Gastrocnemius medialis (tissue), 4 donors: ENCODE data around the gene MEMO1. TPM values are rescaled to one million over a fixed set of nuclear protein-coding genes. Genes with fewer than 3 reads are reported as not detected.

Experiments
- ATAC-seq, 2 donors: fragments of 150-250 bp; one replicate each; pipeline ENCODE4 v1.9.1; 2016
- DNase-seq, 2 donors: peaks; one replicate each; pipeline ENCODE4 v3.0.0-alpha.2; 2019
- H3K27ac ChIP-seq, 4 donors: fragments of 200-600 bp; sonication (generic); 1 replicate in 1 of 4; 2 replicates in 3 of 4; pipeline ENCODE4 v1.5.1; 2016 to 2018; ENCODE audit warnings: mild to moderate bottlenecking in 2 of 4, moderate library complexity in 1 of 4
- H3K27me3 ChIP-seq, 3 donors: fragments of 200-600 bp; sonication (generic) in 2 of 3; 1 replicate in 1 of 3; 2 replicates in 2 of 3; pipeline versions ENCODE4 v1.5.1 to v1.6.0; 2016 to 2019; ENCODE audit warnings: mild to moderate bottlenecking in 1 of 3, moderate library complexity in 1 of 3
- H3K36me3 ChIP-seq, 2 donors: fragments of 200-600 bp; sonication (generic) in 1 of 2; one replicate each; pipeline ENCODE4 v1.5.1; 2017 to 2018
- H3K4me1 ChIP-seq, 2 donors: fragments of 200-600 bp; sonication (generic) in 1 of 2; one replicate each; pipeline ENCODE4 v1.5.1; 2016 to 2017; ENCODE audit warnings: mild to moderate bottlenecking in 2 of 2
- H3K4me3 ChIP-seq, 4 donors: fragments of 200-600 bp; sonication (generic) in 3 of 4; 1 replicate in 1 of 4; 2 replicates in 3 of 4; pipeline ENCODE4 v1.5.1; 2016 to 2019; ENCODE audit warnings: mild to moderate bottlenecking in 2 of 4
- H3K9me3 ChIP-seq, 3 donors: fragments of 200-600 bp; sonication (generic) in 2 of 3; 1 replicate in 1 of 3; 2 replicates in 2 of 3; pipeline ENCODE4 v1.5.1; 2016 to 2019
- CTCF ChIP-seq, 5 experiments: fragments of 450-650 bp in 3 of 5; fragments of 200-600 bp in 2 of 5; sonication (generic) in 2 of 5; IDR thresholded peaks in 4 of 5; conservative IDR thresholded peaks in 1 of 5; 1 replicate in 4 of 5; 2 replicates in 1 of 5; pipeline ENCODE4 v1.5.1; 2016 to 2019; ENCODE audit warnings: antibody characterized with exemption in 5 of 5, mild to moderate bottlenecking in 3 of 5, moderate library complexity in 3 of 5
- POLR2A ChIP-seq, 2 donors: fragments of 450-650 bp; IDR thresholded peaks; one replicate each; pipeline ENCODE4 v1.6.1; 2017; ENCODE audit warnings: antibody characterized with exemption in 2 of 2, mild to moderate bottlenecking in 2 of 2, moderate library complexity in 2 of 2
- in situ Hi-C, 4 donors: fragments of 200-750 bp; cut with MboI; loops; one replicate each; pipeline versions ENCODE4 v1.15.0 to v1.8.0; 2017; ENCODE audit warnings: low sequenced_read_pairs in 4 of 4
- intact Hi-C: fragments of 100-400 bp; cut with DNase I; formaldehyde crosslinking; loops from one replicate; pipeline ENCODE4 v1.15.1; 2023; ENCODE audit warnings: low total_unique reads
- total RNA-seq, 4 donors: library from RNA; depleted of rRNA; stranded (reverse); fragments of >200 nt; gene quantifications; one replicate each; pipeline versions ENCODE4 v1.1.0 to v1.2.3, GENCODE V29; 2016

The MEMO1 gene
- total RNA-seq, 4 donors from 2014 or later: 32.2 to 75.0 (median 50.0) TPM

- in situ Hi-C loops: loop anchor here in 1 of 4 donors (10.0 kb wide), 1 partner anchor 58 kb away; the partner anchor contains the start of gene SPAST
- H3K4me3 ChIP-seq: no peak overlapping the region
- no peaks in the 10 kb centered on the region for H3K27me3 ChIP-seq
- H3K36me3 ChIP-seq: no peaks in the 10 kb centered on the region
- intact Hi-C loops: no loop called here
- H3K27ac ChIP-seq: no peak overlapping the region
- ATAC-seq (no peak), DNase-seq (no peak)
- peaks cover 27 to 51% of the 10 kb centered on the region in 2 donors for H3K4me1 ChIP-seq
- TF ChIP-seq CTCF (IDR thresholded peaks at IDR 0.05 in 4 of 5, conservative IDR thresholded peaks at IDR 0.05 in 1 of 5) (no peak), POLR2A (IDR thresholded peaks at IDR 0.05) (no peak)
- H3K9me3 ChIP-seq: no peaks in the 10 kb centered on the region
These were observed 3.8 kb downstream of the MEMO1 start for GRCh38 chr2:32007121-32007391.

GRCh38 chr2:32005371-32005976, 5.3 kb downstream of the MEMO1 start:
- no peak overlapping the region for H3K4me3 ChIP-seq
- H3K27me3 ChIP-seq: no peaks in the 10 kb centered on the region
- intact Hi-C loops: no loop called here
- in situ Hi-C loops: loop anchor here in 1 of 4 donors (10.0 kb wide), 1 partner anchor 59 kb away; the partner anchor contains the start of gene SPAST
- H3K9me3 ChIP-seq: no peaks in the 10 kb centered on the region
- no peak for TF ChIP-seq CTCF (IDR thresholded peaks at IDR 0.05 in 4 of 5, conservative IDR thresholded peaks at IDR 0.05 in 1 of 5)
- TF ChIP-seq POLR2A (IDR thresholded peaks at IDR 0.05): no peak
- peaks cover 27 to 47% of the 10 kb centered on the region in 2 donors for H3K4me1 ChIP-seq
- ATAC-seq: no peak
- DNase-seq: no peak
- H3K27ac ChIP-seq: no peak overlapping the region
- no peaks in the 10 kb centered on the region for H3K36me3 ChIP-seq

- no peaks in the 10 kb centered on the region for H3K27me3 ChIP-seq
- DNase-seq (no peak), ATAC-seq (no peak)
- in situ Hi-C loops: loop anchor here in 1 of 4 donors (10.0 kb wide), 1 partner anchor 61 kb away; the partner anchor contains the start of gene SPAST
- peaks cover 20 to 43% of the 10 kb centered on the region in 2 donors for H3K4me1 ChIP-seq
- no peak overlapping the region for H3K4me3 ChIP-seq
- intact Hi-C loops: no loop called here
- no peak overlapping the region for H3K27ac ChIP-seq
- H3K9me3 ChIP-seq: no peaks in the 10 kb centered on the region
- TF ChIP-seq CTCF (IDR thresholded peaks at IDR 0.05 in 4 of 5, conservative IDR thresholded peaks at IDR 0.05 in 1 of 5) (no peak), POLR2A (IDR thresholded peaks at IDR 0.05) (no peak)
- H3K36me3 ChIP-seq: no peaks in the 10 kb centered on the region
These were observed 7.0 kb downstream of the MEMO1 start for GRCh38 chr2:32003791-32004190.

GRCh38 chr2:32002406-32002805, 8.4 kb downstream of the MEMO1 start:
- Histone ChIP-seq H3K27ac (no peak overlapping the region), H3K4me3 (no peak overlapping the region), H3K9me3 (no peaks in the 10 kb centered on the region), H3K36me3 (no peaks in the 10 kb centered on the region), H3K4me1 (peaks cover 13 to 31% of the 10 kb centered on the region in 2 donors), H3K27me3 (no peaks in the 10 kb centered on the region)
- in situ Hi-C loops: loop anchor here in 1 of 4 donors (10.0 kb wide), 1 partner anchor 62 kb away; the partner anchor contains the start of gene SPAST
- intact Hi-C loops: no loop called here
- ATAC-seq (no peak), DNase-seq (no peak)
- no peak for TF ChIP-seq CTCF (IDR thresholded peaks at IDR 0.05 in 4 of 5, conservative IDR thresholded peaks at IDR 0.05 in 1 of 5)
- no peak for TF ChIP-seq POLR2A (IDR thresholded peaks at IDR 0.05)

GRCh38 chr2:31999438-31999837, 11.4 kb downstream of the MEMO1 start:
- Histone ChIP-seq H3K9me3 (no peaks in the 10 kb centered on the region), H3K4me1 (peaks cover 10 to 15% of the 10 kb centered on the region in 2 donors), H3K4me3 (no peak overlapping the region), H3K27me3 (no peaks in the 10 kb centered on the region), H3K36me3 (no peaks in the 10 kb centered on the region), H3K27ac (no peak overlapping the region)
- no peak for DNase-seq
- intact Hi-C loops (no loop called here), in situ Hi-C loops (no loop called here)
- ATAC-seq: no peak
- TF ChIP-seq CTCF (IDR thresholded peaks at IDR 0.05 in 4 of 5, conservative IDR thresholded peaks at IDR 0.05 in 1 of 5) (no peak), POLR2A (IDR thresholded peaks at IDR 0.05) (no peak)
